Stomach (tissue), 4 donors: Measurements from ENCODE around the gene TIGD3.

Experiments used
- EP300 ChIP-seq: sonication (generic); formaldehyde crosslinking; IDR thresholded peaks from one replicate; pipeline ENCODE4 v1.6.1; 2017; ENCODE audit warnings: antibody characterized with exemption
- POLR2A ChIP-seq, 4 donors: fragments of 450-650 bp; IDR thresholded peaks; one replicate each; pipeline ENCODE4 v1.6.1; 2016; ENCODE audit warnings: antibody characterized with exemption in 4 of 4, control low read depth in 2 of 4, mild to moderate bottlenecking in 1 of 4, moderate library complexity in 1 of 4
- POLR2AphosphoS5 ChIP-seq, 3 donors: sonication (generic); formaldehyde crosslinking; IDR thresholded peaks; one replicate each; pipeline ENCODE4 v1.6.1; 2016; ENCODE audit warnings: antibody characterized with exemption in 3 of 3
- TF ChIP-seq, protein P1 (sequence below), 7 experiments: fragments of 450-650 bp in 4 of 7; fragments of 200-600 bp in 3 of 7; sonication (generic) in 3 of 7; IDR thresholded peaks; one replicate each; pipeline ENCODE4 v1.5.1; 2016 to 2019; ENCODE audit warnings: antibody characterized with exemption in 7 of 7, control low read depth in 2 of 7, mild to moderate bottlenecking in 1 of 7

GRCh38 chr11:65321076-65321475, 33.5 kb upstream of the TIGD3 start:
- TF ChIP-seq POLR2AphosphoS5 (IDR thresholded peaks at IDR 0.05) (no peak), EP300 (no peak), POLR2A (IDR thresholded peaks at IDR 0.05) (no peak)
- TF ChIP-seq, protein P1, sequence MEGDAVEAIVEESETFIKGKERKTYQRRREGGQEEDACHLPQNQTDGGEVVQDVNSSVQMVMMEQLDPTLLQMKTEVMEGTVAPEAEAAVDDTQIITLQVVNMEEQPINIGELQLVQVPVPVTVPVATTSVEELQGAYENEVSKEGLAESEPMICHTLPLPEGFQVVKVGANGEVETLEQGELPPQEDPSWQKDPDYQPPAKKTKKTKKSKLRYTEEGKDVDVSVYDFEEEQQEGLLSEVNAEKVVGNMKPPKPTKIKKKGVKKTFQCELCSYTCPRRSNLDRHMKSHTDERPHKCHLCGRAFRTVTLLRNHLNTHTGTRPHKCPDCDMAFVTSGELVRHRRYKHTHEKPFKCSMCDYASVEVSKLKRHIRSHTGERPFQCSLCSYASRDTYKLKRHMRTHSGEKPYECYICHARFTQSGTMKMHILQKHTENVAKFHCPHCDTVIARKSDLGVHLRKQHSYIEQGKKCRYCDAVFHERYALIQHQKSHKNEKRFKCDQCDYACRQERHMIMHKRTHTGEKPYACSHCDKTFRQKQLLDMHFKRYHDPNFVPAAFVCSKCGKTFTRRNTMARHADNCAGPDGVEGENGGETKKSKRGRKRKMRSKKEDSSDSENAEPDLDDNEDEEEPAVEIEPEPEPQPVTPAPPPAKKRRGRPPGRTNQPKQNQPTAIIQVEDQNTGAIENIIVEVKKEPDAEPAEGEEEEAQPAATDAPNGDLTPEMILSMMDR (IDR thresholded peaks at IDR 0.05): no peak
